OCI-LY1 (cell line): ENCODE measurements around the gene SMIM5.

Experiments used
- H2AFZ ChIP-seq: fragments of 200-600 bp; sonication (generic), shearing (Covaris generic); 2 replicates; pipeline ENCODE4 v1.6.0; 2014; ENCODE audit warnings: antibody characterized with exemption, mild to moderate bottlenecking, low read length
- H3F3A ChIP-seq: fragments of 200-600 bp; sonication (generic), shearing (Covaris generic); 2 replicates; pipeline ENCODE4 v1.6.0; 2014; ENCODE audit warnings: mild to moderate bottlenecking, antibody characterized with exemption, low read length, moderate library complexity; ENCODE audit not compliant: insufficient read depth
- H3K27ac ChIP-seq: fragments of 200-600 bp; sonication (generic); 2 replicates; pipeline ENCODE4 v1.5.1; 2014; ENCODE audit warnings: low read length, mixed run types, mild to moderate bottlenecking, low read depth; ENCODE audit not compliant: poor library complexity, severe bottlenecking
- H3K27me3 ChIP-seq: fragments of 200-600 bp; sonication (generic); 2 replicates; pipeline ENCODE4 v1.6.0; 2014; ENCODE audit warnings: antibody characterized with exemption, mild to moderate bottlenecking, low read length, moderate library complexity; ENCODE audit not compliant: insufficient read depth
- H3K36me3 ChIP-seq: fragments of 200-600 bp; sonication (generic); 2 replicates; pipeline ENCODE4 v1.6.1; 2014; ENCODE audit warnings: mild to moderate bottlenecking, antibody characterized with exemption, low read length, moderate library complexity, mixed read lengths; ENCODE audit not compliant: insufficient read depth
- H3K4me1 ChIP-seq: fragments of 200-600 bp; sonication (generic); 2 replicates; pipeline ENCODE4 v1.5.1; 2014; ENCODE audit warnings: mild to moderate bottlenecking, low read length, moderate library complexity; ENCODE audit not compliant: insufficient read depth, severe bottlenecking
- H3K4me2 ChIP-seq: fragments of 200-600 bp; sonication (generic), shearing (Covaris generic); 2 replicates; pipeline ENCODE4 v1.6.1; 2014; ENCODE audit warnings: low read length
- H3K4me3 ChIP-seq: fragments of 200-600 bp; sonication (generic); 2 replicates; pipeline ENCODE4 v1.5.1; 2014; ENCODE audit warnings: low read length, low read depth, mild to moderate bottlenecking, mixed read lengths; ENCODE audit not compliant: poor library complexity, severe bottlenecking
- H3K79me2 ChIP-seq: fragments of 200-600 bp; shearing (Covaris generic); 2 replicates; pipeline ENCODE4 v1.6.1; 2016; ENCODE audit warnings: mixed run types, low read length, mixed read lengths; ENCODE audit not compliant: insufficient read depth
- H3K9ac ChIP-seq: fragments of 200-600 bp; sonication (generic), shearing (Covaris generic); 2 replicates; pipeline ENCODE4 v1.6.1; 2014; ENCODE audit warnings: mild to moderate bottlenecking, low read length, mixed read lengths
- H3K9me2 ChIP-seq: fragments of 200-600 bp; sonication (generic), shearing (Covaris generic); 2 replicates; pipeline ENCODE4 v1.6.1; 2014; ENCODE audit warnings: low read depth, mild to moderate bottlenecking, low read length, mixed read lengths
- H3K9me3 ChIP-seq: fragments of 200-600 bp; shearing (Covaris generic); 2 replicates; pipeline ENCODE4 v1.6.1; 2014; ENCODE audit warnings: low read length, mixed read lengths
- H4K20me1 ChIP-seq: fragments of 200-600 bp; sonication (generic), shearing (Covaris generic); 2 replicates; pipeline ENCODE4 v1.6.0; 2016; ENCODE audit warnings: mild to moderate bottlenecking, low read length; ENCODE audit not compliant: insufficient read depth
- EZH2 ChIP-seq: fragments of 200-600 bp; sonication (generic), shearing (Covaris generic); IDR thresholded peaks from 2 replicates; pipeline ENCODE4 v1.8.0; 2017; ENCODE audit warnings: borderline replicate concordance, mixed run types, mild to moderate bottlenecking, antibody characterized with exemption, low read length, moderate library complexity, mixed read lengths
- TF ChIP-seq, protein P1 (sequence below): fragments of 200-600 bp; sonication (generic), shearing (Covaris generic); IDR thresholded peaks from 2 replicates; pipeline ENCODE4 v1.5.1; 2017; ENCODE audit warnings: mild to moderate bottlenecking, antibody characterized with exemption, low read length, moderate library complexity, mixed read lengths

SMIM5 gene

DNA sequence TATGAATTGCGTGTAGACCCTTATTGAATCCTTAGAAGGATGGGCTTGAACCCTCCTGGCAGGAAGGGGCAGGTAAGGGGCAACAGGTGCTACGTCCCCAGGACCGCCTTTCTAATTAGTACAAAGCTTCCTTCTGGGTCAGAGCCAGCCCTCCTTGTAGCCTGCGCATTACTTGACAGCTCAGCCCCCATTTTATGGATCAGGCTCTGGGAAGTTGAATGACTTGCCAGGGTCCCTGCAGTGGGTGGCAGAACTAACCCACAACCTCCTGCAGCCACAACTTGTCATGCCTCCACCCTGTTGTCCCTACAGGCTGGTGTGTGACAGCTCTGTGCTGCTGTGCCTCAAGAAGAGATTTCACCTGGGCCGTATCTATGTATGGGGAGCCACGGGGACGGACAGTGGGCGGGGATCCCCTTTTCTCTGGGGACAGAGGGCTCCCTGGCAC, 42.9 kb upstream of the SMIM5 start:
- H4K20me1 ChIP-seq = no peaks in the 10 kb centered on the region
- H3K79me2 ChIP-seq = no peaks in the 10 kb centered on the region
- H3K9me3 ChIP-seq = no peaks in the 10 kb centered on the region
- TF ChIP-seq, protein P1, sequence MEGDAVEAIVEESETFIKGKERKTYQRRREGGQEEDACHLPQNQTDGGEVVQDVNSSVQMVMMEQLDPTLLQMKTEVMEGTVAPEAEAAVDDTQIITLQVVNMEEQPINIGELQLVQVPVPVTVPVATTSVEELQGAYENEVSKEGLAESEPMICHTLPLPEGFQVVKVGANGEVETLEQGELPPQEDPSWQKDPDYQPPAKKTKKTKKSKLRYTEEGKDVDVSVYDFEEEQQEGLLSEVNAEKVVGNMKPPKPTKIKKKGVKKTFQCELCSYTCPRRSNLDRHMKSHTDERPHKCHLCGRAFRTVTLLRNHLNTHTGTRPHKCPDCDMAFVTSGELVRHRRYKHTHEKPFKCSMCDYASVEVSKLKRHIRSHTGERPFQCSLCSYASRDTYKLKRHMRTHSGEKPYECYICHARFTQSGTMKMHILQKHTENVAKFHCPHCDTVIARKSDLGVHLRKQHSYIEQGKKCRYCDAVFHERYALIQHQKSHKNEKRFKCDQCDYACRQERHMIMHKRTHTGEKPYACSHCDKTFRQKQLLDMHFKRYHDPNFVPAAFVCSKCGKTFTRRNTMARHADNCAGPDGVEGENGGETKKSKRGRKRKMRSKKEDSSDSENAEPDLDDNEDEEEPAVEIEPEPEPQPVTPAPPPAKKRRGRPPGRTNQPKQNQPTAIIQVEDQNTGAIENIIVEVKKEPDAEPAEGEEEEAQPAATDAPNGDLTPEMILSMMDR = no peak
- TF ChIP-seq EZH2 = no peak
- no peaks in the 10 kb centered on the region for H3K9me2 ChIP-seq
- H3K4me3 ChIP-seq = no peak overlapping the region
- H3K27ac ChIP-seq = no peak overlapping the region
- no peak overlapping the region for H3K9ac ChIP-seq
- peaks cover 21% of the 10 kb centered on the region for H3K27me3 ChIP-seq
- H3K36me3 ChIP-seq = no peaks in the 10 kb centered on the region
- no peak overlapping the region for H3K4me2 ChIP-seq
- H2AFZ ChIP-seq = no peak overlapping the region
- H3F3A ChIP-seq = no peaks in the 10 kb centered on the region
- peaks cover 11% of the 10 kb centered on the region for H3K4me1 ChIP-seq

DNA sequence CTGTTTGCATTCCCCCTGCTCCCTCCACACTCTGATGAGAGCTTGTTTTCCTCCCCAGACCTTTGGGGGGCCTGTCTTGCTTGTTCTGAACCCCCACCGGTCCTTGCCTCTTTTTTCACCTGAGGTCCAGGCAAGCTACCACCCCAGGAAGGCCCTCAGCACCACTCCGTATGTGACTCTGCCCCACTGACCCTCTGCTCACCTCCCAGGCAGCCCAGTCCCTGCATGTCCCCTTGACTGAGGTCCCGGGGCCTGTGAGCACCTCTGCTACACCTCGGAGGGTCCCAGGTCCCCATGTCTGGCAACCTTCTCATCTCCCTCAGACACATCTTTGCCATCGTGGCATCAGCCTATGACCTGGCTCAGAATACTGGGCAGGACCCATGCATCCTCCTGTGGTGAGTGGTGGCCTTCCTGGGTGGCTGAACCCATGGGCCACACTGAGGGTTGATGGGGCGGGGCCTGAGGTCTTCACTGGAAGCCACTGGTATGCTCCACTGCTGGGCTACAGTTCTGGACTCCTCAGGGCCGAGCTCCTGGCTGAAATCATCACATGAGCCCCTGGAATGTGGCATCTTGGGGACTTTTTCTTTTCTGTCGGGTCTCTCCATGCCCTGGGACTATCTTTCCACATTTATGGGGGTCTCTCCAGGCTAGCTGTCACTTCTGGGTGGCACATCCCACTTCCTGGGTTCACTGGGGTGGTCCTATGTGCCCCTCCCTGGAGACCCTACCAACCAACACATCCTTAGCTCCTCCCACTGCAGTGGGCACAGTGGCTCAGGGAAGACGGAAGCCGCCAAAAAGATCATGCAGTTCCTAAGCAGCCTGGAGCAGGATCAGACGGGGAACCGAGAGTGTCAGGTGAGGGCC, 42.1 kb upstream of the SMIM5 start:
- Histone ChIP-seq H2AFZ (no peak overlapping the region), H3K4me3 (no peak overlapping the region), H3K9me3 (no peaks in the 10 kb centered on the region), H3K4me1 (peaks cover 11% of the 10 kb centered on the region), H4K20me1 (no peaks in the 10 kb centered on the region), H3K9ac (no peak overlapping the region), H3K79me2 (no peaks in the 10 kb centered on the region), H3K36me3 (no peaks in the 10 kb centered on the region), H3K27ac (no peak overlapping the region), H3K27me3 (peaks cover 27% of the 10 kb centered on the region), H3K9me2 (no peaks in the 10 kb centered on the region), H3K4me2 (no peak overlapping the region), H3F3A (no peaks in the 10 kb centered on the region)
- TF ChIP-seq EZH2 = no peak
- TF ChIP-seq, protein P1 = no peak

DNA sequence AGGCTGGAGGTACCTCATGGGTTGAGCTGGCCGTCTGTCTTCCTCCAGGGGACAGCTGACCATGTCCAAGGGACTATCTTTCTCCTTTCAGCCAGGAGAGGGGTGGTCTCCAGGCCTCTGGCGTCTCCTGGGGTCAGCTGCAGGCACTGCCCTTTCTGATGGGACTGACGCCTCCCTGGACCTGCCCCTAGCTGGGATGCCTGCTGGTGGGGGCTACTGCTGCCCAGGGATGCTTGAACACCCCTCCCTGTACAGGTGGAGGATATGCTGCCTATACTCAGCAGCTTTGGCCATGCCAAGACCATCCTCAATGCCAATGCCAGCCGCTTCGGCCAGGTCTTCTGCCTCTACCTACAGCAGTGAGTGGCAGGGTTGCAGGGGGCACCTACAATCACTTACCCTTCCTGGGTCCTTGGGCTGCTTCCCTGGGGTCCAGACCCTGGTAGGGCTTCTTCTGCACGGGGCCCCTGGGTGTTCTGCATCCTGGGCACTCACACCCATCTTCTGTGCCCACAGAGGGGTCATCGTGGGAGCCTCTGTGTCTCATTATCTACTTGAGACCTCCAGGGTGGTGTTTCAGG, 41.4 kb upstream of the SMIM5 start:
- no peaks in the 10 kb centered on the region for H3K9me2 ChIP-seq
- TF ChIP-seq EZH2 = no peak
- TF ChIP-seq, protein P1 = no peak
- no peak overlapping the region for H3K4me3 ChIP-seq
- H3K4me1 ChIP-seq = peaks cover 11% of the 10 kb centered on the region
- H3K9me3 ChIP-seq = no peaks in the 10 kb centered on the region
- peaks cover 27% of the 10 kb centered on the region for H3K27me3 ChIP-seq
- no peak overlapping the region for H3K27ac ChIP-seq
- H3K79me2 ChIP-seq = no peaks in the 10 kb centered on the region
- H4K20me1 ChIP-seq = no peaks in the 10 kb centered on the region
- no peaks in the 10 kb centered on the region for H3F3A ChIP-seq
- H3K36me3 ChIP-seq = no peaks in the 10 kb centered on the region
- H3K9ac ChIP-seq = no peak overlapping the region
- no peak overlapping the region for H3K4me2 ChIP-seq
- H2AFZ ChIP-seq = no peak overlapping the region
